MG63 (cell line): ENCODE data around the gene GLG1. TPM values are rescaled to one million over a fixed set of nuclear protein-coding genes. Genes with fewer than 3 reads are reported as not detected.
"Not testable (repeated sequence)": the region's sequence is repeated elsewhere in the genome, so short reads cannot be mapped to it uniquely, and the experiment has no call there.

Experiments used
- DNase-seq: peaks from one replicate; pipeline ENCODE4 v3.0.0-alpha.2; 2020
- H3K27me3 ChIP-seq: fragments of 250-450 bp; sonication (Bioruptor Pico); 2 replicates; pipeline ENCODE4 v1.5.1; 2020; ENCODE audit warnings: mild to moderate bottlenecking, moderate library complexity
- H3K36me3 ChIP-seq: fragments of 250-450 bp; sonication (Bioruptor Pico); 2 replicates; pipeline ENCODE4 v1.5.1; 2020; ENCODE audit warnings: mild to moderate bottlenecking, moderate library complexity
- H3K4me3 ChIP-seq: fragments of 250-450 bp; sonication (Bioruptor Pico); 2 replicates; pipeline ENCODE4 v1.5.1; 2020; ENCODE audit warnings: mild to moderate bottlenecking, moderate library complexity
- H3K9me3 ChIP-seq: fragments of 250-450 bp; sonication (Bioruptor Pico); 2 replicates; pipeline ENCODE4 v1.5.1; 2020; ENCODE audit warnings: mild to moderate bottlenecking, moderate library complexity
- total RNA-seq: library from RNA; depleted of rRNA; stranded (reverse); fragments of >200 nt; shearing (Covaris generic); gene quantifications from 2 replicates; pipeline ENCODE4 v1.2.3, GENCODE V29; 2014; ENCODE audit warnings: low replicate concordance

The GLG1 gene
- total RNA-seq, 1 experiment from 2014 or later = 29.4 TPM

GRCh38 chr16:74523706-74524105 is 83.2 kb downstream of the GLG1 start:
- H3K9me3 ChIP-seq, H3K4me3 ChIP-seq, DNase-seq, H3K36me3 ChIP-seq, H3K27me3 ChIP-seq: not testable (repeated sequence)

- H3K36me3 ChIP-seq = no peaks in the 10 kb centered on the region; the same call in 1 of the 2 replicates
- no peak overlapping the region for H3K4me3 ChIP-seq
- DNase-seq = no peak
- H3K9me3 ChIP-seq = no peaks in the 10 kb centered on the region
- H3K27me3 ChIP-seq = no peaks in the 10 kb centered on the region
Observed at GRCh38 chr16:74522160-74522559, 84.8 kb downstream of the GLG1 start.

- H3K9me3 ChIP-seq = no peaks in the 10 kb centered on the region
- no peak overlapping the region for H3K4me3 ChIP-seq
- H3K36me3 ChIP-seq = no peaks in the 10 kb centered on the region; the same call in 1 of the 2 replicates
- DNase-seq = peak; percentile 45
- H3K27me3 ChIP-seq = no peaks in the 10 kb centered on the region
Observed at GRCh38 chr16:74521691-74522090, 85.2 kb downstream of the GLG1 start.

GRCh38 chr16:74518934-74519333 is 88.0 kb downstream of the GLG1 start:
- not testable (repeated sequence) for H3K4me3 ChIP-seq, H3K27me3 ChIP-seq, DNase-seq, H3K9me3 ChIP-seq, H3K36me3 ChIP-seq

- H3K27me3 ChIP-seq = no peaks in the 10 kb centered on the region
- DNase-seq = no peak
- no peaks in the 10 kb centered on the region for H3K36me3 ChIP-seq
- no peak overlapping the region for H3K4me3 ChIP-seq
- H3K9me3 ChIP-seq = no peaks in the 10 kb centered on the region
Observed at GRCh38 chr16:74511961-74512360, 95.0 kb downstream of the GLG1 start.

- DNase-seq = no peak
- H3K9me3 ChIP-seq = no peaks in the 10 kb centered on the region
- no peaks in the 10 kb centered on the region for H3K27me3 ChIP-seq
- H3K36me3 ChIP-seq = peaks cover 5% of the 10 kb centered on the region; the same call in 1 of the 2 replicates
- H3K4me3 ChIP-seq = no peak overlapping the region
Observed at GRCh38 chr16:74505011-74505410, 101.9 kb downstream of the GLG1 start.

- DNase-seq = no peak
- H3K36me3 ChIP-seq = peaks cover 5% of the 10 kb centered on the region; the same call in 1 of the 2 replicates
- H3K4me3 ChIP-seq = no peak overlapping the region
- no peaks in the 10 kb centered on the region for H3K9me3 ChIP-seq
- H3K27me3 ChIP-seq = no peaks in the 10 kb centered on the region
Observed at GRCh38 chr16:74503412-74503811, 103.5 kb downstream of the GLG1 start.

GRCh38 chr16:74501484-74502478 is 105.1 kb downstream of the GLG1 start:
- Histone ChIP-seq H3K27me3 (no peaks in the 10 kb centered on the region), H3K9me3 (no peaks in the 10 kb centered on the region), H3K4me3 (no peak overlapping the region), H3K36me3 (peaks cover 5% of the 10 kb centered on the region; the same call in 1 of the 2 replicates)
- no peak for DNase-seq

- H3K27me3 ChIP-seq = no peaks in the 10 kb centered on the region
- DNase-seq = no peak
- no peaks in the 10 kb centered on the region for H3K9me3 ChIP-seq
- peaks cover 5% of the 10 kb centered on the region; the same call in 1 of the 2 replicates for H3K36me3 ChIP-seq
- H3K4me3 ChIP-seq = no peak overlapping the region
Observed at GRCh38 chr16:74500907-74501306, 106.0 kb downstream of the GLG1 start.

- Histone ChIP-seq H3K36me3 (peaks cover 5% of the 10 kb centered on the region; the same call in 1 of the 2 replicates), H3K9me3 (no peaks in the 10 kb centered on the region), H3K4me3 (no peak overlapping the region), H3K27me3 (no peaks in the 10 kb centered on the region)
- DNase-seq = no peak
Observed at GRCh38 chr16:74499114-74499513, 107.8 kb downstream of the GLG1 start.

- Histone ChIP-seq H3K27me3 (no peaks in the 10 kb centered on the region), H3K36me3 (no peaks in the 10 kb centered on the region), H3K9me3 (no peaks in the 10 kb centered on the region), H3K4me3 (no peak overlapping the region)
- DNase-seq = no peak
Observed at GRCh38 chr16:74497761-74498160, 109.2 kb downstream of the GLG1 start.

- no peaks in the 10 kb centered on the region for H3K36me3 ChIP-seq
- no peak for DNase-seq
- no peak overlapping the region for H3K4me3 ChIP-seq
- H3K27me3 ChIP-seq = no peaks in the 10 kb centered on the region
- H3K9me3 ChIP-seq = no peaks in the 10 kb centered on the region
Observed at GRCh38 chr16:74496054-74496453, 110.9 kb downstream of the GLG1 start.

GRCh38 chr16:74492976-74493375 is 113.9 kb downstream of the GLG1 start:
- no peaks in the 10 kb centered on the region for H3K36me3 ChIP-seq
- no peaks in the 10 kb centered on the region for H3K27me3 ChIP-seq
- DNase-seq = no peak
- no peak overlapping the region for H3K4me3 ChIP-seq
- no peaks in the 10 kb centered on the region for H3K9me3 ChIP-seq

- DNase-seq = no peak
- 0 out of 2 replicates have a peak, but pooled peaks cover 3% of the 10 kb centered on the region for H3K36me3 ChIP-seq
- H3K9me3 ChIP-seq = no peaks in the 10 kb centered on the region
- H3K27me3 ChIP-seq = no peaks in the 10 kb centered on the region
- H3K4me3 ChIP-seq = no peak overlapping the region
Observed at GRCh38 chr16:74487634-74488495, 119.0 kb downstream of the GLG1 start.

GRCh38 chr16:74485916-74486315 is 121.0 kb downstream of the GLG1 start:
- Histone ChIP-seq H3K36me3 (0 out of 2 replicates have a peak, but pooled peaks cover 3% of the 10 kb centered on the region), H3K4me3 (no peak overlapping the region), H3K9me3 (no peaks in the 10 kb centered on the region), H3K27me3 (no peaks in the 10 kb centered on the region)
- DNase-seq = no peak

- Histone ChIP-seq H3K27me3 (no peaks in the 10 kb centered on the region), H3K9me3 (no peaks in the 10 kb centered on the region), H3K36me3 (peaks cover 6% of the 10 kb centered on the region; the same call in 1 of the 2 replicates), H3K4me3 (no peak overlapping the region)
- DNase-seq = peak; percentile 42
Observed at GRCh38 chr16:74480150-74481029, 126.5 kb downstream of the GLG1 start.
